GM19467 (cell line): ENCODE results near the gene TMUB2.
A peak's percentile ranks its signal among the peaks of the same experiment; 100 is the strongest.

Experiments used
- ATAC-seq: cut with Tn5 transposase; IDR thresholded peaks from one replicate; pipeline ENCODE4 v1.9.1; 2021; ENCODE audit warnings: mild to moderate bottlenecking, moderate library complexity; ENCODE audit not compliant: unreplicated experiment

TMUB2 gene

GRCh38 chr17:44202756-44203155 is 16.0 kb downstream of the TMUB2 start:
- no peak for ATAC-seq

- ATAC-seq = no peak
These were observed 17.1 kb downstream of the TMUB2 start for GRCh38 chr17:44203731-44204440.

GRCh38 chr17:44204441-44204882 is 17.7 kb downstream of the TMUB2 start:
- no peak for ATAC-seq

GRCh38 chr17:44205962-44206824 is 19.4 kb downstream of the TMUB2 start:
- ATAC-seq = no peak

GRCh38 chr17:44206825-44207155 is 20.0 kb downstream of the TMUB2 start:
- no peak for ATAC-seq

GRCh38 chr17:44207319-44207718 is 20.5 kb downstream of the TMUB2 start:
- no peak for ATAC-seq

GRCh38 chr17:44207743-44208142 is 21.0 kb downstream of the TMUB2 start:
- ATAC-seq = no peak

GRCh38 chr17:44209786-44210341 is 23.1 kb downstream of the TMUB2 start:
- ATAC-seq = no peak

- ATAC-seq = peak; percentile 78
These were observed 23.8 kb downstream of the TMUB2 start for GRCh38 chr17:44210342-44211192.

- ATAC-seq = no peak
These were observed 24.8 kb downstream of the TMUB2 start for GRCh38 chr17:44211281-44212265.

- ATAC-seq = no peak
These were observed 26.0 kb downstream of the TMUB2 start for GRCh38 chr17:44212507-44213402.

- ATAC-seq = no peak
These were observed 26.8 kb downstream of the TMUB2 start for GRCh38 chr17:44213403-44214229.

GRCh38 chr17:44214230-44214494 is 27.4 kb downstream of the TMUB2 start:
- no peak for ATAC-seq

GRCh38 chr17:44214896-44215295 is 28.1 kb downstream of the TMUB2 start:
- ATAC-seq = no peak

- no peak for ATAC-seq
These were observed 29.4 kb downstream of the TMUB2 start for GRCh38 chr17:44216173-44216572.

- ATAC-seq = no peak
These were observed 29.9 kb downstream of the TMUB2 start for GRCh38 chr17:44216694-44217093.

- ATAC-seq = no peak
These were observed 31.1 kb downstream of the TMUB2 start for GRCh38 chr17:44217738-44218343.
